GM12878 (cell line): Measurements from ENCODE around the gene TIMM22. TPM values are rescaled to one million over a fixed set of nuclear protein-coding genes. Genes with fewer than 3 reads are reported as not detected.

Experiments used
- BACH1 ChIP-seq: fragments of 450-650 bp; IDR thresholded peaks from 2 replicates; pipeline ENCODE4 v1.6.1; 2017; ENCODE audit warnings: mild to moderate bottlenecking, borderline replicate concordance
- BMI1 ChIP-seq: fragments of 450-650 bp; IDR thresholded peaks from 2 replicates; pipeline ENCODE4 v1.6.1; 2016; ENCODE audit warnings: mild to moderate bottlenecking, moderate library complexity, borderline replicate concordance
- CBX3 ChIP-seq: fragments of 200-600 bp; sonication (generic); IDR thresholded peaks from 2 replicates; pipeline ENCODE4 v1.6.1; 2016; ENCODE audit warnings: low read depth, borderline replicate concordance
- EZH2 ChIP-seq: IDR thresholded peaks from 2 replicates; pipeline ENCODE4 v1.6.1; 2012; ENCODE audit warnings: low read depth, mild to moderate bottlenecking, control low read depth, inconsistent platforms, low read length, borderline replicate concordance; ENCODE audit not compliant: control insufficient read depth
- LARP7 ChIP-seq: fragments of 450-650 bp; IDR thresholded peaks from 2 replicates; pipeline ENCODE4 v1.6.1; 2017; ENCODE audit warnings: mild to moderate bottlenecking
- NFYA ChIP-seq: IDR thresholded peaks from 2 replicates; pipeline ENCODE4 v1.6.1; 2011; ENCODE audit warnings: low read depth, mild to moderate bottlenecking, low read length, improper control_type of control experiment, borderline replicate concordance
- PAX8 ChIP-seq: fragments of 450-650 bp; IDR thresholded peaks from 2 replicates; pipeline ENCODE4 v1.6.1; 2017; ENCODE audit warnings: mild to moderate bottlenecking, moderate library complexity
- SMAD1 ChIP-seq: fragments of 450-650 bp; IDR thresholded peaks from 2 replicates; pipeline ENCODE4 v1.6.1; 2018; ENCODE audit warnings: mild to moderate bottlenecking, low read depth; ENCODE audit not compliant: partially characterized antibody
- SMARCA5 ChIP-seq: fragments of 450-650 bp; IDR thresholded peaks from 2 replicates; pipeline ENCODE4 v1.6.1; 2017; ENCODE audit warnings: mild to moderate bottlenecking
- TAF1 ChIP-seq: IDR thresholded peaks from 2 replicates; pipeline ENCODE4 v1.6.1; 2011; ENCODE audit warnings: mild to moderate bottlenecking, low read depth, low read length, borderline replicate concordance
- TCF7 ChIP-seq: IDR thresholded peaks from 2 replicates; pipeline ENCODE4 v1.6.1; 2014; ENCODE audit warnings: antibody characterized with exemption, borderline replicate concordance
- ZNF384 ChIP-seq: IDR thresholded peaks from 2 replicates; pipeline ENCODE4 v1.6.1; 2012; ENCODE audit warnings: low read depth, mild to moderate bottlenecking, low read length, improper control_type of control experiment, borderline replicate concordance
- polyA plus RNA-seq, 11 experiments: library from polyadenylated mRNA; depleted of rRNA in 4 of 11; unstranded in 6 of 11; stranded (reverse) in 5 of 11; fragments of >200 nt; fragmentation: Nextera tagmentation in 4 of 11; fragmentation: Illumina TruSeq in 1 of 11; extraction: Ambion mirVana in 4 of 11; extraction: Trizol in 1 of 11; gene quantifications; 1 replicate in 1 of 11; 2 replicates in 10 of 11; pipeline versions ENCODE4 v1.2.1 to v1.2.3, GENCODE V29; 2011 to 2016; ENCODE audit warnings: inconsistent platforms in 2 of 11, missing spikeins in 2 of 11, low read depth in 1 of 11
- total RNA-seq, 4 experiments: library from RNA; depleted of rRNA in 3 of 4; stranded (reverse); fragments of >200 nt in 3 of 4; fragmentation: Illumina TruSeq in 1 of 4; extraction: Trizol in 1 of 4; gene quantifications; 2 replicates each; pipeline versions ENCODE4 v1.2.1 to v1.2.3, GENCODE V29; 2013 to 2021
- TF ChIP-seq, protein P1 (sequence below): fragments of 150-350 bp; IDR thresholded peaks from 2 replicates; pipeline ENCODE4 v1.6.1; 2016; ENCODE audit warnings: low read depth, low read length

TIMM22 gene
- total and polyA plus RNA-seq, 10 of the 15 experiments (the other 5 are each of a cell fraction or from before 2014, with no cell fraction given), result 4.4 to 25.0 (median 10.6) TPM

DNA sequence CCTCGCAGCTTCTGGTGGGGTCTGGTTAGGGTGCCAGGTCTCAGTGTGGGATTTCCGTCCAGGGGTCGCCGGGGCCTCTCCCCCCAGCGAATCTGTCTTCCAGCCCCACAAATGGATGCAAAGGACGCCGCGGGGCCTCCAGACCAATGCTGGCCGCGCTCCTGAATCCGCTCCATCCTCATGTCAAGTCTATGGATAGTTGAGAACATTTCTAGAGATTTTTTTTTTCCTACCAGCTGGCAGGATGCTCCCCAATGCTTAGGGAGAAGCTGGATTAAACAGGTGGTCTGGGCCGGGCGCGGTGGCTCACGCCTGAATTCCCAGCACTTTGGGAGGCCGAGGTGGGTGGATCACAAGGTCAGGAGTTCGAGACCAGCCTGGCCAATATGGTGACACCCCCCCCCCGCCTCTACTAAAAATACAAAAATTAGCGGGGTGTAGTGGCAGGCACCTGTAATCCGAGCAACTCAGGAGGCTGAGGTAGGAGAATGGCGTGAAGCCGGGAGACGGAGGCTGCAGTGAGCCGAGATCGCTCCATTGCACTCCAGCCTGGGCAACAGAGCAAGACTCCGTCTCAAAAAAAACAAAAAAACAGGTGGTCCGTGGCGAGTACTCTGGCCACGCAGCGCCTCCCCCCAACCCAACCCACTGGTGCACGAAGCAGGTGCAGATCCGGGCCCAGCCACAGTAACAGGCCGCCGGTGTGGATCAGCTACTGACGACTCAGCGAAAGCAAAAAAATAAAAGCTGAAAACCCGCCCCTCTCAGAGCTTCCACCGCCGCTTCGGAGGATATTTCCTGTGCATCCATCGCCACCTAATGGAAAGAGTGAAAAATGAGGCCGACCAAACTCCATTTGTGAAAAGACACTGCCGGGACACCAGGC, 16.3 kb upstream of the TIMM22 start (continued):
- no peak for TF ChIP-seq CBX3
- peak; percentile 96 for TF ChIP-seq ZNF384
- no peak for TF ChIP-seq LARP7
- TF ChIP-seq TAF1, result no peak
- TF ChIP-seq TCF7, result no peak
- no peak for TF ChIP-seq BACH1
- no peak for TF ChIP-seq SMAD1
- no peak for TF ChIP-seq EZH2
- no peak for TF ChIP-seq SMARCA5
- no peak for TF ChIP-seq NFYA
- TF ChIP-seq BMI1, result no peak
- no peak for TF ChIP-seq PAX8
- TF ChIP-seq, protein P1, sequence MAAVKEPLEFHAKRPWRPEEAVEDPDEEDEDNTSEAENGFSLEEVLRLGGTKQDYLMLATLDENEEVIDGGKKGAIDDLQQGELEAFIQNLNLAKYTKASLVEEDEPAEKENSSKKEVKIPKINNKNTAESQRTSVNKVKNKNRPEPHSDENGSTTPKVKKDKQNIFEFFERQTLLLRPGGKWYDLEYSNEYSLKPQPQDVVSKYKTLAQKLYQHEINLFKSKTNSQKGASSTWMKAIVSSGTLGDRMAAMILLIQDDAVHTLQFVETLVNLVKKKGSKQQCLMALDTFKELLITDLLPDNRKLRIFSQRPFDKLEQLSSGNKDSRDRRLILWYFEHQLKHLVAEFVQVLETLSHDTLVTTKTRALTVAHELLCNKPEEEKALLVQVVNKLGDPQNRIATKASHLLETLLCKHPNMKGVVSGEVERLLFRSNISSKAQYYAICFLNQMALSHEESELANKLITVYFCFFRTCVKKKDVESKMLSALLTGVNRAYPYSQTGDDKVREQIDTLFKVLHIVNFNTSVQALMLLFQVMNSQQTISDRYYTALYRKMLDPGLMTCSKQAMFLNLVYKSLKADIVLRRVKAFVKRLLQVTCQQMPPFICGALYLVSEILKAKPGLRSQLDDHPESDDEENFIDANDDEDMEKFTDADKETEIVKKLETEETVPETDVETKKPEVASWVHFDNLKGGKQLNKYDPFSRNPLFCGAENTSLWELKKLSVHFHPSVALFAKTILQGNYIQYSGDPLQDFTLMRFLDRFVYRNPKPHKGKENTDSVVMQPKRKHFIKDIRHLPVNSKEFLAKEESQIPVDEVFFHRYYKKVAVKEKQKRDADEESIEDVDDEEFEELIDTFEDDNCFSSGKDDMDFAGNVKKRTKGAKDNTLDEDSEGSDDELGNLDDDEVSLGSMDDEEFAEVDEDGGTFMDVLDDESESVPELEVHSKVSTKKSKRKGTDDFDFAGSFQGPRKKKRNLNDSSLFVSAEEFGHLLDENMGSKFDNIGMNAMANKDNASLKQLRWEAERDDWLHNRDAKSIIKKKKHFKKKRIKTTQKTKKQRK, result no peak
